GM12878 (cell line): ENCODE results near the gene KBTBD8. TPM values are rescaled to one million over a fixed set of nuclear protein-coding genes. Genes with fewer than 3 reads are reported as not detected.

Source experiments
- ATAC-seq: fragments of 200-7000 bp; cut with Tn5 transposase; 3 replicates; pipeline ENCODE4 v1.9.1; 2020; ENCODE audit warnings: mild to moderate bottlenecking, moderate library complexity
- BruUV-seq: library from RNA; stranded (reverse); fragments of 400-500 nt; replicated peaks from 2 replicates; lab custom pipeline; 2021; lab: Mats Ljungman, UMichigan
- CTCF ChIA-PET: fragments of 300-600 bp; sonication (Branson Sonifier 250); formaldehyde crosslinking; extraction: SDS; loops from one replicate; lab custom pipeline; 2021; ENCODE audit warnings: inconsistent platforms; lab: Yijun Ruan, JAX
- POLR2A ChIA-PET: fragments of 350-600 bp; formaldehyde crosslinking; extraction: SDS; loops from one replicate; lab custom pipeline; 2021; ENCODE audit warnings: inconsistent platforms; lab: Charles Lee
- RAD21 ChIA-PET: fragments of 300-600 bp; sonication (Branson Sonifier 250); formaldehyde crosslinking; loops from one replicate; lab custom pipeline; 2023; ENCODE audit warnings: antibody characterized with exemption; ENCODE audit not compliant: unreplicated experiment; lab: Charles Lee
- SMC1A ChIA-PET: fragments of 300-600 bp; sonication (Branson Sonifier 250); formaldehyde crosslinking; loops from one replicate; lab custom pipeline; 2023; ENCODE audit not compliant: unreplicated experiment, uncharacterized antibody; lab: Charles Lee
- DNase-seq: peaks from one replicate; pipeline ENCODE4 v3.0.0-alpha.2; 2011; ENCODE audit warnings: low read depth, low spot score
- FAIRE-seq: peaks from 3 replicates; lab custom pipeline; 2011; peaks lifted over from hg19 to GRCh38; lab: Jason Lieb, UNC
- H2AFZ ChIP-seq: 2 replicates; pipeline ENCODE4 v1.6.0; 2011; ENCODE audit warnings: low read depth, low read length, control low read depth; ENCODE audit not compliant: control insufficient read depth
- H3K27ac ChIP-seq: 2 replicates; pipeline ENCODE4 v1.5.1; 2011; ENCODE audit warnings: control low read depth; ENCODE audit not compliant: control insufficient read depth, insufficient read depth
- H3K27me3 ChIP-seq, 2 experiments: replicated peaks in 1 of 2; 2 replicates each; pipeline versions ENCODE4 v1.6.0 to v1.6.1; 2011; ENCODE audit warnings: low read length in 1 of 2; ENCODE audit not compliant: control insufficient read depth in 2 of 2, insufficient read depth in 2 of 2
- H3K36me3 ChIP-seq, 2 experiments: 2 replicates each; pipeline ENCODE4 v1.5.1; 2011; ENCODE audit warnings: low read length in 1 of 2; ENCODE audit not compliant: control insufficient read depth in 2 of 2, insufficient read depth in 2 of 2
- H3K4me1 ChIP-seq: 2 replicates; pipeline ENCODE4 v1.6.1; 2011; ENCODE audit warnings: mild to moderate bottlenecking, low read length, moderate library complexity, mixed read lengths; ENCODE audit not compliant: control insufficient read depth, insufficient read depth
- H3K4me2 ChIP-seq: 2 replicates; pipeline ENCODE4 v1.6.0; 2011; ENCODE audit warnings: control low read depth; ENCODE audit not compliant: control insufficient read depth, insufficient read depth
- H3K4me3 ChIP-seq: fragments of 200-600 bp; sonication (generic); 2 replicates; pipeline ENCODE4 v1.5.1; 2016
- H3K79me2 ChIP-seq: 2 replicates; pipeline ENCODE4 v1.6.0; 2011; ENCODE audit warnings: low read length; ENCODE audit not compliant: control insufficient read depth, insufficient read depth
- H3K9ac ChIP-seq: 2 replicates; pipeline ENCODE4 v1.8.0; 2011; ENCODE audit warnings: low read length, control low read depth, mixed read lengths; ENCODE audit not compliant: control insufficient read depth, insufficient read depth
- H3K9me3 ChIP-seq: replicated peaks from 3 replicates; pipeline ENCODE4 v1.5.1; 2011; ENCODE audit warnings: mild to moderate bottlenecking, low read length; ENCODE audit not compliant: control insufficient read depth, insufficient read depth
- H4K20me1 ChIP-seq: 2 replicates; pipeline ENCODE4 v1.6.0; 2011; ENCODE audit not compliant: control insufficient read depth, insufficient read depth
- BACH1 ChIP-seq: fragments of 450-650 bp; IDR thresholded peaks from 2 replicates; pipeline ENCODE4 v1.6.1; 2017; ENCODE audit warnings: mild to moderate bottlenecking, borderline replicate concordance
- BMI1 ChIP-seq: fragments of 450-650 bp; IDR thresholded peaks from 2 replicates; pipeline ENCODE4 v1.6.1; 2016; ENCODE audit warnings: mild to moderate bottlenecking, moderate library complexity, borderline replicate concordance
- CREM ChIP-seq: IDR thresholded peaks from 2 replicates; pipeline ENCODE4 v1.6.1; 2014; ENCODE audit warnings: antibody characterized with exemption, low read depth
- DPF2 ChIP-seq: fragments of 450-650 bp; IDR thresholded peaks from 2 replicates; pipeline ENCODE4 v1.6.1; 2017; ENCODE audit warnings: mild to moderate bottlenecking
- FOXK2 ChIP-seq: fragments of 450-650 bp; IDR thresholded peaks from 2 replicates; pipeline ENCODE4 v1.6.1; 2017; ENCODE audit warnings: mild to moderate bottlenecking, moderate library complexity
- FOXM1 ChIP-seq: IDR thresholded peaks from 2 replicates; pipeline ENCODE4 v1.6.1; 2012; ENCODE audit warnings: low read depth, mild to moderate bottlenecking, inconsistent platforms, low read length, moderate library complexity
- IKZF1 ChIP-seq: fragments of 450-650 bp; conservative IDR thresholded peaks from 2 replicates; pipeline ENCODE4 v1.6.1; 2017; ENCODE audit warnings: antibody characterized with exemption, mild to moderate bottlenecking
- IKZF2 ChIP-seq, 2 experiments: fragments of 450-650 bp; IDR thresholded peaks; 2 replicates each; pipeline ENCODE4 v1.6.1; 2017; ENCODE audit warnings: mild to moderate bottlenecking in 2 of 2, moderate library complexity in 2 of 2
- NFIC ChIP-seq: IDR thresholded peaks from 2 replicates; pipeline ENCODE4 v1.6.1; 2012; ENCODE audit warnings: low read depth, mild to moderate bottlenecking, inconsistent platforms, low read length, moderate library complexity
- NR2F1 ChIP-seq: fragments of 450-650 bp; conservative IDR thresholded peaks from 2 replicates; pipeline ENCODE4 v1.6.1; 2017; ENCODE audit warnings: mild to moderate bottlenecking
- RELB ChIP-seq: fragments of 450-650 bp; IDR thresholded peaks from 2 replicates; pipeline ENCODE4 v1.6.1; 2017; ENCODE audit warnings: low read depth, mild to moderate bottlenecking, moderate library complexity
- RUNX3 ChIP-seq: IDR thresholded peaks from 2 replicates; pipeline ENCODE4 v1.6.1; 2012; ENCODE audit warnings: low read length, inconsistent platforms
- SIN3A ChIP-seq: IDR thresholded peaks from 2 replicates; pipeline ENCODE4 v1.6.1; 2012; ENCODE audit warnings: low read depth, low read length, improper control_type of control experiment
- SMAD1 ChIP-seq: fragments of 450-650 bp; IDR thresholded peaks from 2 replicates; pipeline ENCODE4 v1.6.1; 2018; ENCODE audit warnings: mild to moderate bottlenecking, low read depth; ENCODE audit not compliant: partially characterized antibody
- TCF7 ChIP-seq: IDR thresholded peaks from 2 replicates; pipeline ENCODE4 v1.6.1; 2014; ENCODE audit warnings: antibody characterized with exemption, borderline replicate concordance
- ZNF217 ChIP-seq: fragments of 450-650 bp; IDR thresholded peaks from 2 replicates; pipeline ENCODE4 v1.6.1; 2017; ENCODE audit warnings: antibody characterized with exemption, mild to moderate bottlenecking
- WGBS: methylation state at CpG from one replicate; pipeline ENCODE4 v1.1.6; 2016; ENCODE audit warnings: low lambda C conversion rate; ENCODE audit not compliant: insufficient replicate concordance, insufficient coverage; ENCODE audit errors: missing lambda C conversion rate; 5-methylcytosine and 5-hydroxymethylcytosine counted together
- in situ Hi-C: fragments of 300-500 bp; cut with MboI; formaldehyde crosslinking; loops from 9 replicates; pipeline ENCODE4 v1.14.3; 2018; ENCODE audit warnings: mixed read lengths
- intact Hi-C: fragments of 100-400 bp; cut with micrococcal nuclease; formaldehyde crosslinking; loops from one replicate; pipeline ENCODE4 v1.14.2; 2022; ENCODE audit not compliant: unreplicated experiment
- polyA plus RNA-seq, 11 experiments: library from polyadenylated mRNA; depleted of rRNA in 4 of 11; unstranded in 6 of 11; stranded (reverse) in 5 of 11; fragments of >200 nt; fragmentation: Nextera tagmentation in 4 of 11; fragmentation: Illumina TruSeq in 1 of 11; extraction: Ambion mirVana in 4 of 11; extraction: Trizol in 1 of 11; gene quantifications; 1 replicate in 1 of 11; 2 replicates in 10 of 11; pipeline versions ENCODE4 v1.2.1 to v1.2.3, GENCODE V29; 2011 to 2016; ENCODE audit warnings: inconsistent platforms in 2 of 11, missing spikeins in 2 of 11, low read depth in 1 of 11
- total RNA-seq, 4 experiments: library from RNA; depleted of rRNA in 3 of 4; stranded (reverse); fragments of >200 nt in 3 of 4; fragmentation: Illumina TruSeq in 1 of 4; extraction: Trizol in 1 of 4; gene quantifications; 2 replicates each; pipeline versions ENCODE4 v1.2.1 to v1.2.3, GENCODE V29; 2013 to 2021
- TF ChIP-seq, protein P1 (sequence below): IDR thresholded peaks from 2 replicates; pipeline ENCODE4 v1.6.1; 2011; ENCODE audit warnings: low read depth, mild to moderate bottlenecking, low read length, moderate library complexity, borderline replicate concordance; ENCODE audit errors: extremely low read depth
- TF ChIP-seq, protein P2 (sequence below): fragments of 450-650 bp; IDR thresholded peaks from 2 replicates; pipeline ENCODE4 v1.6.1; 2018; ENCODE audit warnings: mild to moderate bottlenecking, low read depth, moderate library complexity; ENCODE audit not compliant: partially characterized antibody

KBTBD8 gene
- total and polyA plus RNA-seq, 10 of the 15 experiments (the other 5 are each of a cell fraction or from before 2014, with no cell fraction given), result 8.5 to 44.4 (median 19.3) TPM

DNA sequence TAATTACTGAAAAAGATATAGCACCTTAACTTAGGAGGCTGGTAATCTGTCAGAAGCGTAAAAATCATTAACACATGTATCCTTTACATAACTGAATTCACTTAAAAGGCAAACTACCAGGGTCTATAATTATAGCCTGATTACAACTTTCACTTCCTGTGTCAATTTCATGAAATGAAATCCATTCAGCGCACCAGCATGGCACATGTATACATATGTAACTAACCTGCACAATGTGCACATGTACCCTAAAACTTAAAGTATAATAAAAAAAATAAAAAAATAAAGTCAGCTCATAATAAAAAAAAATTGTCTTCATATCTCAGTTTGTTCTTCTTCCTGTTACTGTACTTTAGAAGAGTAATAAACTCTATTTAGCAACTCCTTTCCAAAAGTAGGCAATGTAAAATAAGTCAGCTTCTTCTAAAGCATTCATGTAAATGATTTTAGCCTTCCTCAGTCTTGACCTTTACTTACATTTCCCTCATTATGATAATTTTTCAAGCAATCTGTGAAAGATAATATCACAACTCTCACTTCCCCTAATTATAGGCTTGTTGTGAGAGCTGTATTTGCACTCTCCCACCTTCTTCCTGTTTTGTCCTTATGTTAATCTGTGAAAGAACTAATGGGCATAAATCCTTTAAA is 50.1 kb downstream of the KBTBD8 start:
- in situ Hi-C loops (no loop called here), intact Hi-C loops (loop anchor here (1.0 to 5.0 kb wide), 2 partner anchors 48 to 64 kb away; no protein-coding TSS in a partner anchor)
- FAIRE-seq, result peak; percentile 91
- H3K4me2 ChIP-seq, result peak overlapping the region; percentile 69
- H3K36me3 ChIP-seq, result no peaks in the 10 kb centered on the region
- H3K4me3 ChIP-seq, result no peak overlapping the region
- H3K79me2 ChIP-seq, result no peaks in the 10 kb centered on the region
- ChIA-PET SMC1A (interaction anchor here (0.8 to 5.3 kb wide), 19 partner anchors 7 to 637 kb away, joined by 3 to 36 read pairs (median 4); partner anchors contain the start of gene KBTBD8), CTCF (interaction anchor here (0.7 to 4.6 kb wide), 12 partner anchors 11 to 80 kb away, joined by 3 to 47 read pairs (median 5); partner anchors contain the start of gene KBTBD8), POLR2A (interaction anchor here (0.5 to 2.8 kb wide), 8 partner anchors 31 to 619 kb away, joined by 3 to 8 read pairs (median 4); partner anchors contain the start of gene KBTBD8), RAD21 (interaction anchor here (1.1 to 5.2 kb wide), 10 partner anchors 24 to 66 kb away, joined by 3 to 47 read pairs (median 5); partner anchors contain the start of gene KBTBD8)
- H2AFZ ChIP-seq, result peak overlapping the region; percentile 67
- 39% methylated on average over 2 of the region's 2 CpGs for WGBS
- peaks cover 24% of the 10 kb centered on the region for H3K4me1 ChIP-seq
- peak; percentile 94 for ATAC-seq
- H3K9ac ChIP-seq, result no peak overlapping the region; the same call in 1 of the 2 replicates
- H3K27ac ChIP-seq, result peak overlapping the region; percentile 54
- H3K27me3 ChIP-seq, result no peaks in the 10 kb centered on the region
- no peaks in the 10 kb centered on the region for H4K20me1 ChIP-seq
- DNase-seq, result peak; percentile 47
- no peaks in the 10 kb centered on the region; the same call in 1 of the 3 replicates for H3K9me3 ChIP-seq
- no TSS peak for BruUV-seq
- TF ChIP-seq FOXK2 (no peak), CREM (peak; percentile 20; the same call in 1 of the 2 replicates), RUNX3 (0 out of 2 replicates have a peak, but pooled peaks have one; percentile 16), NR2F1 (peak; percentile 94), DPF2 (peak; percentile 92; the same call in 1 of the 2 replicates), ZNF217 (peak; percentile 89; the same call in 1 of the 2 replicates), TCF7 (no peak), SMAD1 (no peak), IKZF2 (IDR thresholded peaks at IDR 0.05) (peak; percentile 80 to 85), BACH1 (peak; percentile 80; the same call in 1 of the 2 replicates), SIN3A (no peak), IKZF1 (peak; percentile 68), FOXM1 (peak; percentile 29; the same call in 1 of the 2 replicates), NFIC (peak; percentile 71), BMI1 (peak; percentile 84; the same call in 1 of the 2 replicates), RELB (peak; percentile 79)
- TF ChIP-seq, protein P1, sequence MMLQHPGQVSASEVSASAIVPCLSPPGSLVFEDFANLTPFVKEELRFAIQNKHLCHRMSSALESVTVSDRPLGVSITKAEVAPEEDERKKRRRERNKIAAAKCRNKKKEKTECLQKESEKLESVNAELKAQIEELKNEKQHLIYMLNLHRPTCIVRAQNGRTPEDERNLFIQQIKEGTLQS, result no peak
- TF ChIP-seq, protein P2, sequence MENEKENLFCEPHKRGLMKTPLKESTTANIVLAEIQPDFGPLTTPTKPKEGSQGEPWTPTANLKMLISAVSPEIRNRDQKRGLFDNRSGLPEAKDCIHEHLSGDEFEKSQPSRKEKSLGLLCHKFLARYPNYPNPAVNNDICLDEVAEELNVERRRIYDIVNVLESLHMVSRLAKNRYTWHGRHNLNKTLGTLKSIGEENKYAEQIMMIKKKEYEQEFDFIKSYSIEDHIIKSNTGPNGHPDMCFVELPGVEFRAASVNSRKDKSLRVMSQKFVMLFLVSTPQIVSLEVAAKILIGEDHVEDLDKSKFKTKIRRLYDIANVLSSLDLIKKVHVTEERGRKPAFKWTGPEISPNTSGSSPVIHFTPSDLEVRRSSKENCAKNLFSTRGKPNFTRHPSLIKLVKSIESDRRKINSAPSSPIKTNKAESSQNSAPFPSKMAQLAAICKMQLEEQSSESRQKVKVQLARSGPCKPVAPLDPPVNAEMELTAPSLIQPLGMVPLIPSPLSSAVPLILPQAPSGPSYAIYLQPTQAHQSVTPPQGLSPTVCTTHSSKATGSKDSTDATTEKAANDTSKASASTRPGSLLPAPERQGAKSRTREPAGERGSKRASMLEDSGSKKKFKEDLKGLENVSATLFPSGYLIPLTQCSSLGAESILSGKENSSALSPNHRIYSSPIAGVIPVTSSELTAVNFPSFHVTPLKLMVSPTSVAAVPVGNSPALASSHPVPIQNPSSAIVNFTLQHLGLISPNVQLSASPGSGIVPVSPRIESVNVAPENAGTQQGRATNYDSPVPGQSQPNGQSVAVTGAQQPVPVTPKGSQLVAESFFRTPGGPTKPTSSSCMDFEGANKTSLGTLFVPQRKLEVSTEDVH, result no peak
